Epidermal melanocyte (primary cell): ENCODE data around the gene PNLIPRP3.
"Not testable (repeated sequence)": the region's sequence is repeated elsewhere in the genome, so short reads cannot be mapped to it uniquely, and the experiment has no call there.

Experiments used
- DNase-seq: peaks from one replicate; pipeline ENCODE4 v3.0.0; 2011; ENCODE audit warnings: low spot score; ENCODE audit not compliant: insufficient read length

The PNLIPRP3 gene

GRCh38 chr10:116427671-116428070 lies at the start of gene PNLIPRP3:
Gene PNLIPRP3 (plus strand): TSS chr10:116427847. CDS start chr10:116428013, 166 bp downstream.
- DNase-seq, result no peak

DNA sequence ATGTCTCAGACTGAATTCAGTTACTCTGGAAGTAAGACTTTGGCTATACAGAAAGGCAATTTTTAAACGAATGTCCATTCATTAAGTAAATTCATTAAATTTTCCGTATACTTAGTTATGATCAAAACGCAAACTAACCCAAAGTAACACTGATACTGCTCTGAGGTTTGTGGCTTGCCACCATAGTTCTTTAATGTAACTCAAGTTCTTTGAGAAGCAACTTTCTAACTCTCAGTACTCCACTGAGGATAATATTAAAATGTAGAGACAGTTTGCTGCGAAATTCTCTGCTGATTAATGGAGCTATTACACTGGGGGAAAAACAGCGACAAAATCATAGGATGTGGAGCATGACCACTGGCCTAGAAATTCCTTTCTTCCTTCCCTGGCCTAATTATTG lies 45.4 kb upstream of the PNLIPRP3 start:
- DNase-seq, result no peak

GRCh38 chr10:116385311-116385710 lies 42.3 kb upstream of the PNLIPRP3 start:
- no peak for DNase-seq

DNA sequence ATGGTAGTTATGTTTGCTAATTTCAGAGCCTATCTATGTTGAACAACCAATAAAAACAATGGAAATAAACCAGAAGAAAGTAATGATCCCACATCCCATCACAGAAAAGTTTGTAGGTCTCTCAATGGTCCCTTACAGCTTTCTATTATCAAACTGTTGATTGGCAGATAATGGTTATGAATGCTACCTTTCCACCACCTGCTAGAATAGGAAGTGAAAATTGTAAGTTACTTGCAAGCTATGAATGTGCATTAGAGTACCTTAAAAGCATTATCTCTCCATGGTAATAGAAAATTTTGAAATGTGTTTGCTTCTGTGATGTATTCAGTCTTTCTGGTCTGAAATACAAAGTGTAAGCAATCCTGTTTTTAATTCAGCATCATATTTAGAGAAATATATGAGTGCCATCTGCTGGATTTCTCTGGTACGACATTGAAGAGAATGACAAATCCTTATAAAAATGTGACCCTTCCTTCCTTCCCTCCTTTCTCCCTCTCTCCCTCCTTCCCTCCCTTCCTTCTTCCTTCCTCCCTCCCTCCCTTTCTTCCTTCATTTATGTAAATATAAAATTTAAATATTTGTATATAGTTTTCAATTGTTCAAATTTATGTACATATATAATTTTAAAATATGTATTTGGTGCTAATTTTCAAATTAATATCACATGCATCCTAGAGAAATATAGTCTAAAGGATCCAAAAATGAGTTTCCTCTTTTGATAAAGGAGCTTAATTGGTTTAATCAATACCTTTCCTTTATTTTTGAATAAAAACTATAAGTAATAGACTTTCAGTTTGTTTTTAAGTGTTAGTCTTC lies 41.4 kb upstream of the PNLIPRP3 start:
- no peak for DNase-seq

DNA sequence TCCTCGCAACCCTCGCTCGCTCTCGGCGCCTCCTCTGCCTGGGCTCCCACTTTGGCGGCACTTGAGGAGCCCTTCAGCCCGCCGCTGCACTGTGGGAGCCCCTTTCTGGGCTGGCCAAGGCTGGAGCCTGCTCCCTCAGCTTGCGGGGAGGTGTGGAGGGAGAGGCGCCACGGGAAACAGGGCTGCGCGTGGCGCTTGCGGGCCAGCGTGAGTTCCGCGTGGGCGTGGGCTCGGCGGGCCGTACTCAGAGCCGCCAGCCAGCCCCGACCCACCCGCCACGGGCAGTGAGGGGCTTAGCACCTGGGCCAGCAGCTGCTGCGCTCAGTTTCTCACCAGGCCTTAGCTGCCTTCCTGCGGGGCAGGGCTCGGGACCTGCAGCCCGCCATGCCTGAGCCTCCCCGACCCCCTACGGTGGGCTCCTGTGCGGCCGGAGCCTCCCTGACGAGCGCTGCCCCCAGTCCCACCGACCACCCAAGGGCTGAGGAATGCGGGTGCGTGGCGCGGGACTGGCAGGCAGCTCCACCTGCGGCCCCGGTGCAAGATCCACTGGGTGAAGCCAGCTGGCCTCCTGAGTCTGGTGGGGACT lies 34.3 kb upstream of the PNLIPRP3 start:
- DNase-seq, result not testable (repeated sequence)

DNA sequence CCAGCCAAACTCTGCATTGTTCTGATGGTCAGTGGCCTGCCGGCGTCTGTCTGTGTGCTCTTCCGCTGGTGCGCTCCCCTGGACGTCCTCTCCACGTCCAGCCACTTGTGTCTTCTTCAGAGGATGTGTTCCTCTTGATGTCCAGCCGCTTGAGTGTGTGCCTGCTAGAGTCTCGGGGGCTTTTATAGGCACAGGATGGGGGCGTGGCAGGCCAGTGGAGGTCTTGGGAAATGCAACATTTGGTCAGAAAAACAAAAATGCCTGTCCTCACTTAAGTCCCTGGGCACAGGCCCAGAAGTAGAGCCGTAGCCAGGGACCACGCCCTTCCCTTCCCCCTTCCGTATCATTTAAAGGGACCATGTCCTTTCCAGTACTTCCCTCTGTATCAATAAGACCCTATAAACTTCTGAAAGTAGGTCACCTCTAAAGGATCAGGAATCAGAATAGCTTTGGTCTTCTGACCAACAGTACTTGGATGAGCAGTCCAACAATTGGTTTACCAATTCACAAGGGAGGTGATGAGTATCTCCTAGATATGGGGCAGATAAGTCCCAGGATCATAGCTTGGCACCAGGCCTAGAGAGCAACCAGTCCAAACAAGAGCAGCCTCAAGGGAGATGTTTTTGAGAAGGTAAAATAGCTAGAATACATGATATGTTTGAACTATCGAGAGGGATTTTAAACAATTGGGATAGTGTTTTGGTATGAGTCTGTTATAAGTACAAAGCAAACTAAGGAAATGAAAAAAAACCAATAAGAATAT lies 32.2 kb upstream of the PNLIPRP3 start:
- no peak for DNase-seq

DNA sequence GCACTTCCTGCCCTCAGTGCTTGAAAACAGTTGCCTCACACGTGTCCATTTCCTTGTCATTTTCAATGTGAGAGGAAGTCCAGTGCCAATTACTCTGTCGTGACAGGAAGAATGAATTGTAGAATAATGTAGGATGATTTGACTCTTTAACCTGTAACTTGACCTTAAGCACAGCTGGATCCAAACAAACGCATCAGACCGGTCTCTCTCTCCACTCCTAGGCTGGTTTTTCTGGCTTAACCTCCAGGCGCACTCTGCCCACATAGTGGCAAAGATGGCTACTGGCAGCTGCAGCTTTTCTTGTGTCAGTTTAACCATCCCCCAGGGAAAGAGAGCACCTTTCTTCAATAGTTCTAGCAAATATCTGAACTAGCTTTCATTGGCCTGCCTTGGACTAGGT lies 29.4 kb upstream of the PNLIPRP3 start:
- DNase-seq, result no peak

DNA sequence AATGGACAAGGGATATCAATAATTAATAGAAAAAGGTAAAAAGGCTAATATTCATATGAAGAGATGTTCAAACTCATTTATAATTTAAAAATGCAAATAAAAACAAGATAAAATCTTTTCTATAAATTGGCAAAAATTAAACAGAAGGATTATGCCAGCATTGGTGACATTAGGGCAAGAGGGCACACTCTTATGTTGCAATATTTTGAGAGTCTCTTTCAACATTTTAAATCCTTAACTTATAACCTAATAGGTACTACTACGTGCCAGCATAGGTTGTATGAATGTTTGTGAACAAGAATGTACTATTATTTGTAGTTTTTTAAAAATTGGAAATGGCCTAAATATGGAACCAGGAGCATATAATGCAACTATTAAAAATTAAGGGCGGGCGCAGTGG lies 24.8 kb upstream of the PNLIPRP3 start:
- DNase-seq, result no peak

- no peak for DNase-seq
Measured at GRCh38 chr10:116403740-116404250, 23.9 kb upstream of the PNLIPRP3 start.

DNA sequence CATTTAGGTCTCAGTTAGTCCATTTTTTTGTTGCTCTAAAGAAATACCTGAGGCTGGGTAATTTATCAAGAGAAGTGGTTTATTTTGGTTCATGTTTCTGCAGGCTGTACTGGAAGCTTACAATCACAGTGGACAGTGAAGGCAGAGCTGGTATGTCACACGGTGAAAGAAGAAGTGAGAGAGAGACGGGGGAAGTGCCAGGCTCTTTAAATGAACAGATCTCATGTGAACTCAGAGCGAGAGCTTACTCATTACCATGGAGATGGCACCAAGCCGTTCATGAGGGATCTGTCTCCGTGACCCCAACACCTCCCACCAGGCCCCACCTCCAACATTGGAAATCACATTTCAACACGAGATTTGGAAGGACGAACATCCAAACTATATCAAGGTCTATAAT lies 18.9 kb upstream of the PNLIPRP3 start:
- no peak for DNase-seq

GRCh38 chr10:116410351-116410750 lies 17.3 kb upstream of the PNLIPRP3 start:
- no peak for DNase-seq

DNA sequence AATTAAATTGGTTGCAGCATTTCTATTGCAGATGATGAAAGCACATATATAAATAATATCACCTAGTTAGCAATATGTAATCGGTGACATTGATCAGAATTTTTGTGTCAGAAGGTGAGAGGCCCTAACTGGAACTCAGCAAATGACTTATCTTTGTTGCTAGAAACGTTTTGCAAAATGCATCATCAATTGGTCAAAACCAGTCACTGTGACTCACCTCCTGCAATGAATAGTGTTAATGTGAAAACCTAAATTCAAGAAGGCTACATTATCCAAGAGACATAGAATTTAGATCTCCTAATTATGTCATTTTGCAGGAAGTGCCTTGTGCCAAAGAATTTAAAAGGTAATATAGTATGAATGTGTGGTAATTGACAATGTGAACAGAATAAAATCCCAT lies 9.8 kb upstream of the PNLIPRP3 start:
- DNase-seq, result no peak

GRCh38 chr10:116418389-116418788 lies 9.3 kb upstream of the PNLIPRP3 start:
- DNase-seq, result no peak

DNA sequence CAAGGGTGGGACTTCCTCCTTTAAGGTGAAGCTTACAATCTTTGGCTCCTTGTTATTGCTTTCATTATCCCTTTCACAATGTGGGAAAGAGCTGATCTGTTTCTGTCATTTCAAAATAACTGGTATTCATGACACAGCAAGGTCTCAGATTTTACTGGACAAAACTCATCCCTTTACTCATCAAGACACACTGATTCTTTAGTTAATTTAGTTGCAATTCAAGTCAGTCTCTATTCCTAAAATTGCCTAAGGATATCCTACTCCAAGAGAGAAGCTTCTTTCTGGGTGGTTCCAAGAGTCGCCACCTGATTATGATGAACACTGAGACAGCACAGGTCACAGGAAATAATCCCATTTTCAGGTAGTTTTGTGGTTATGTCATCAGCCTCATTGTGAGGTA lies 5.8 kb upstream of the PNLIPRP3 start:
- DNase-seq, result no peak

GRCh38 chr10:116429288-116429977 lies 1.8 kb downstream of the PNLIPRP3 start:
- DNase-seq, result no peak

DNA sequence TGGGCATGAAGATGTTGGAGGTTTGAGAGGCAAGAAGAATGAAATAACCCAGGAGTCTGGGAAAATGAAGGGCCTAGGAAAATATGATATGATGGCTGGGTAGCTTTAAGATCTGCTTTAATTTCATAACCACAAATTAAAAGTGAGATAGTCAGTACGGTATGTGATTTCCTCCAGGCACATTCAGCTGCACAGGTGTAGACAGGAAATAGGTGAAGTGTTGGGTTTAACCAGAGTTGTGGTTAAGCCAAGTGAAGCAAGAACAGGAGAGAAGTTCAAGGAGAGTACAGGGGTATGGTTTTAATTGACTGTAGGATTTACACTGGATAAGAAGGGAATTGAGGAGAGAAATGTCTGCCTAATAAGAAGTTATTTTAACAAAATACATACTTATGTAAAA lies 2.6 kb downstream of the PNLIPRP3 start:
- DNase-seq, result no peak

- DNase-seq, result no peak
Measured at GRCh38 chr10:116431598-116431997, 4.0 kb downstream of the PNLIPRP3 start.

- DNase-seq, result no peak
Measured at GRCh38 chr10:116437076-116437692, 9.5 kb downstream of the PNLIPRP3 start.

DNA sequence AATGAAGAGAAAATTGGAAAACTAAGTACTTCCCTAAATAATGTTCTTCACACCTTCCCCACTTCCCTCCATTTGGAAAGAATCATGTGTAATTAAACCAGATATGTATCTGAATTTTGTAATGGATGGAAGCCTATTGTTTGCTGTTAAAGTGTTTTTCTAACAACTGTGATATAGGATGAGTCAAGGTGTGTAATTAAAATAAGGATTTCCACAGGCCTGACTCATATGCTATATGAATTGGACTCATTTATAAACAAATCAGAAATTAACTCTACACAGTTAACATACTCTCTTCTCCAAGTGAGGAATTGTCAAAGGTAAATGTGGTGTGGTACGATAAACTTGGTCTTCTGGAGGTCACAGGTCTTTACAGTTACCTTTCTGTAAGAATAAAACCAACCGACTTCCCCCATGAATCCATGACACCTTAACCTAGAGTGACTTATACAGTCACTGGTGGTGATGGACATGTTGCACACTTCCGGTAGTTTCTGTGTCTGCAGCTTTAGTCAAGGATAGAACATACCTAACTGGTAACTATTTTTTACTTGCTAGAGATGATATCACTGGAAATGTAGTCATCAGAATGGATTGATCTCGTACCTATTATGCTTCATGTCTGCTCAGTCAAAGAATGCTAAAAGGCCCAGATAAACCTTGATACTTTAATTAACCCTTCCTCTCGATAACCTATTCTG lies 12.8 kb downstream of the PNLIPRP3 start:
- DNase-seq, result no peak

- no peak for DNase-seq
Measured at GRCh38 chr10:116444527-116445142, 17.0 kb downstream of the PNLIPRP3 start.
